GM21619 (cell line): ENCODE measurements around the gene ARHGAP26.

Source experiments
- ATAC-seq: cut with Tn5 transposase; IDR thresholded peaks from one replicate; pipeline ENCODE4 v1.9.1; 2021; ENCODE audit not compliant: unreplicated experiment

Gene ARHGAP26

DNA sequence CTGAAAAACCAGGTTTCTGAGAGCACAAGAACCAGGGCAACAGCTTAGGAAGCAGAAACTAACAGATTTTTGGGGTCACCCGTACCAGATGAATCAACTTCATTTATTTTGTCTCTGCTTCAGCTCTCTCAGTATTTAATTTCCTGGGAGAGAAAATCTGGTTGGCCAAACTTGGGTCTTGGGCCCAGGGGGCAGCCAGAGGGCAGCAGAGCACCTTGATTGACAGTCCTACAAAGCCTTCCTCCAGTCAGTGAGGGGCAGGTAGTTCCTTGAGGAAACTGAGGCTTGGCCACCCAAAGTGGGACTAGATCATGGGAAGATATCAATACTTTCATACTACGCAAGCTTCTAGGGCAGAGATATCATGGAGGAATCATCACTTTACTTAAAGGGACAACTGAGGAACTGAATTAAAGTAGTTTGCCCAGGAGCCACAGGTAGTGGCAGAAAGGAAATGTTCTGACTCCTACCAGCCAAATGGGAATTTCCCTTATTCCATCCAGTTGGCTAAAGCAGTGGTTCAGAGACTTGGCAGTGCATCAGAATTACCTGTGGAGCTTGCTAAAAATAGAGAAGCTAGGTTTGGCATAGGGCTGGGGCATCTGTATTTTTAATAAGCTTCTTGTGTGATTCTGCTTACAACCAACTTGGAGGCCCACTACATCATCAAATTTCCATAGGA, 21.5 kb upstream of the ARHGAP26 start:
- no peak for ATAC-seq

DNA sequence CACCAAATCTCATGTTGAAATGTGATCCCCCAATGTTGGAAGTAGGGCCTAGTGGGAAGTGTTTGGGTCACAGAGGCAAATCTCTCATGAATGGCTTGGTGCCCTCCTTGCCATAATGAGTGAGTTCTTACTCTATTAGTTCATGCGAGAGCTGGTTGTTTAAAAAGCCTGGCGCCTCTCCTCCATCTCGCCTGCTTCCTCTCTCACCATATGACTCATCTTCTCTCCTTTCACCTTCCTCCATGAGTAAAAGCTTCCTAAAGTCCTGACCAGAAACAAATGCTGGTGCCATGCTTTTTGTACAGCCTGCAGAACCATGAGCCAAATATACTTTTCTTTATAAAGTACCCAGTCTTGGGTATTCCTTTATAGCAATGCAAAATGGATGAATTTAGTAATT, 20.9 kb upstream of the ARHGAP26 start:
- no peak for ATAC-seq

DNA sequence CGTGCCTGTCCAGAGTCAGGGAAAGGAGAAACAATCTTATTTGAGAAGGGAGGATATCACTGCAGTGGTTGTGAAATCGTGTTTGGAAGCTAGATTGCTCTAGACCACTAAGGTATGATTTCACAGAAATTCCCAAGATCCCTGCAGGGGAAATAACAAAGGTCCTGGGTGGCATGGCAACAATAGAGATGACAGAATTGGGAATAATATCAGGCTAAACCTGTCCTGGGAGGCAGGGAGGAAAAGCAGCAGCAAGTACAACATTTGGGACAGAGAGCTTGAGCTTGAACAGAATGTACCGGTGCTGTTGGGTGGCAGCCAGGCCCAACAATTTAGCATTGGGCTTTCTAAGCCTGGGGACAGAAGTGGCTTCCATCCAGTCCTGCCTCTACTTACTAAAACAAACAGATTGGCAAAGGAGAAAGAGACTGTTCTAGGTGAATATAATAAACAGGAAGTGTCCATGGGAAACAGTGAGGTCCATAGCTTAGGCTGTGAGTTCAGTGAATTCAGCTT, 17.0 kb upstream of the ARHGAP26 start:
- ATAC-seq, result no peak

DNA sequence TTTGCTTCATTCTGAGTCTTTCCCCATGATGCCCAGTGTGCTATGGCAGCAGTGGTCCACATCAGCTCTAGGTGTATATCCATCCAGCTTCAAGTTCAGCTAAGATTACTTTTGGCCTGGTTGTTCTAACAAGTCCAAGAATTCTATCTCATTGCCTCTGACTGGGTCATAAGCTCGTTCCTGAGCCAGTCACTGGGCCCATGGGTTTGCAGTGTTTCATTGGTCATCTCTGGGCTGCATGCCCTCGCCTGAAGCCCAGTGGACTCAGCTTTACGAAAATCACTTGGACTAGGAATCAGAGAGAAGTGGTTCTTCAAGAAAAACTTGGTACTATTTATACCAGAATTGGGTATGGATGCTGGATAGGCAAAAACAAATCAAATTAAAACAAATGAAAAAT, 16.1 kb upstream of the ARHGAP26 start:
- no peak for ATAC-seq

DNA sequence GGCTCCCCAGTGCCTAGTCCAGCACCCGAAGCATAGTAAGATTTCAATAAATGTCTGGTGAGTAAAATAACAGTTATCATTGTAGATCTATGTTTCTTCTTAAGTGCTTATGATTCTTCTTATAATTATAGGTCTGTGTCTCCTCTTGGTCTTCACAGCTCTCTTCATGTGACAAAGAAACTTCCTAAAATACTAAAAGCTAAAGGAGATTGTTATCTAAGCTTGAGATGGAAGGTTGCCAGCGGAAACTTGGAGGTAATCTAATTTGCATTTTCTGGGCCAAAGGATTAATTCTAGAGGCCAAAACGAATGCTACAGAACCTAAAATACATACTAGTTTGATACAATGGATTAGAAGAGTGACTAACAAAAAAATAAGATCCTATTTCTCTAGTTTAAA, 13.6 kb upstream of the ARHGAP26 start:
- ATAC-seq, result no peak

DNA sequence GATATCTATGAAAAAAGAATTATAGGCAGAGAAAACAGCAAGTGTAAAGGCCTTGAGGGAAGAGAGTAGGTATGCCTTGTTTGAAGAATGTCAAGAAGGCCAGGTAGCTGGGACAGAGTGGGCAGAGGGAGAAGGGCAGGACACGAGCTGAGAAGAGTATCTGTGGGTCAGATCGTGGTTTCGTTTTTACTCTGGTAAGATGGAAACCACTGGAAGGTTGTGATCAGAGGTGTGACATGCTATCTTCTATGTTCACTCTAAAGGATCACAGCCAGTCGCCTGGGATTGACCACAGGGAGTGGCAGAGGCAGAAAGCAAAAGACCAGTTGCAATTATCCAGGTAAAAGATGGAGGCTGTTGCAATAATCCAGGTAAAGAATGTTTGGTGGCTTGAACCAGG, 12.6 kb upstream of the ARHGAP26 start:
- no peak for ATAC-seq

DNA sequence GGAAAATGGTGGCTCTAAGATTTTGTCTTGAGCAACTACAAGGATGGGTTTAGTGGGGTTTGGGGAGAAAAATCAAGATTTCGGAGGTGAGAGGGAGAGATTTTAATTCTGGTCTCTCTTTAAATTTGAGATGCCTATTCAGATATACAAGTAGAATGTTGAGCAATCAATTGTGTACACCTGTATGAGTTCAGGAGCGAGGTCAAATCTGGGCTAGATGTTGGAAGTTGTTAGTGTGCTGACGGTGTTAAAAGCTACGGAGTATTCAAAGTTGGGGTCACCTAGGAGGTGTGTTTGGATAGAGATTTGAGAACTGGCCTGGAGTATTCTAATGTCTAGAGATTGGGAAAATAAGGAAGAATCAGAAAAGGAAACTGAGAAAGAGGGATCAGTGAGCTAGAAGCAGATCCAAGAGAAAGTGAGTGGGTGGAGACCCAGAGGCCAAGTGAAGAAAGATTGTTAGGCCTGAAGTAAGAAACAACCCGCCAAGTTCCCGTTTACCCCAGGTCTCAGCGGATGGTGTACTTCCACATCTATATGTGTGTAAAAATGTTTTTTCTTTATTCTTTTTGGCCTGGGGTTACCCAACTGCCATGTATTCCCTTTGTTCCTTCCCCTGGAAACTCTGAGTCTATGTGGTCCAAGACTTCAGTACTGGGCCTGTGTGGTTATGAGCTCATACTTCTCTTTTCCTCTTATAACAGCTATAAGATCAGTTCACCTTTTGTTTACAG, 11.9 kb upstream of the ARHGAP26 start:
- no peak for ATAC-seq

DNA sequence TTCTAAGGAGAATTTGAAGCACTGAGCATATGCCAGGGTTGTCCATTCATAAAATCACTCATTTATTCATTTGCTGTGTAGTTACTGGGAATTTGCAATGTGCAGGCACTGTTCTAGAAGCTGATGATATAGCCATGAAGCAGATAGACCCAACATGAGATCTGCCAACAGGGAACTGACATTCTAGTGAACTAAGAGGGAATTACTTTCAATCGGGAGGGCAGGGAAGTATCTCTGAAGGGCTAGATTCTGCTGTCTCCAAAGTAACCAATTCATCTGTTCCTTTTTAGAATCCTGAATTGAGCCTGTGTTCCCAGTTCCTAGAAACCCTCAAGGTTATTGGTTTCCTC, 11.4 kb upstream of the ARHGAP26 start:
- ATAC-seq, result no peak

DNA sequence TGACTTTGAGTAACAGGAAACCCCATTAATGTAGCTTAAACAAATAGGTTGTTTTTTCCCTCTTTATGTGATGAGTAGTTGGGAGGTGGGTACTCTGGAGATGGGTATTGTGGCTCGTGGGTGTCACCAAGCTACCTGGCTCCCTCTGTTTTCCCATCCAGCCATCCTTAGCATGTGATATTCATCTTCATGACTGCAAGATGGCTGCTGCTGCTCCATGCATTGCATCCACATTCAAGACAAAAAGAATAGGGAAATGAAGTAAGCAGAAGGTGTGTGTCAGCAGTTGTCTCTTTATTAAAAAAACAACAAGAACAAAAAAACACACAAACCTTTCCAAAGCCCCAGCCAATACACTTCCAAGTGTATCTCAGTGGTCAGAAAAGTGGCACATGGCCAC, 6.5 kb upstream of the ARHGAP26 start:
- ATAC-seq, result no peak

DNA sequence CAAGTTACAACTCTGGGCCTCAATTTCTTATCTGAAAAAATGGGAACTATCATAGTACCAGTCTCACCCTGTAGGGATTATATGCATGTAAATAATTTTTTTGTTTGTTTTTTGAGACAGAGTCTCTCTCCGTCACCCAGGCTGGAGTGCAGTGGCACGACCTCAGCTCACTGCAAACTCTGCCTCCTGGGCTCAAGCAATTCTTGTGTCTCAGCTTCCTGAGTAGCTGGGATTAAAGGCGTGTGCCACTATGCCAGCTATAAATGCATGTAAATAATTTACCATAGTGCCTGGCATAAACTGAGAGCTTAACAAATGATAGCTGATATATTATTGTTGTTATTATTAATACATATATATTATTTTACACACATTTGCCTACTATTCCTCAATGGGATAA, 3.0 kb upstream of the ARHGAP26 start:
- ATAC-seq, result no peak

DNA sequence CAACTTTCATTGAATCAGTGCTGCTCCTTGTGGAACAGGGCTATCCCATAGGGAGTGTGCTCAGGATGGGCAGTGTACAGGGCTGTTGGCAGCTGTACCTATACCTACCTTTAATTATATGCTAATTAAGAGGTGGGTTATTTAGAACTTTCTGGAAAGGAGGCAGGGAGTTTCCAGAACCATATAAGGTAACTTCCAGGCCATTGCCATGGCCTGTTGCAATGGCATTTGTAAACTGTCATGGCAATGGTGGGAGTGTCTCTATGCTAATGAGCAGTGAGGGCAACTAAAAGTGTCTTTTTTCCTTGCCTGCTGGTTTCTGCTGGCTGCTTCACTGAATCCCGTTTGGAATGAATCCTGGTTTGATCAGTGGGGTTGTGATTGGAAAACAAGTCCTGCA, 2.3 kb upstream of the ARHGAP26 start:
- no peak for ATAC-seq

DNA sequence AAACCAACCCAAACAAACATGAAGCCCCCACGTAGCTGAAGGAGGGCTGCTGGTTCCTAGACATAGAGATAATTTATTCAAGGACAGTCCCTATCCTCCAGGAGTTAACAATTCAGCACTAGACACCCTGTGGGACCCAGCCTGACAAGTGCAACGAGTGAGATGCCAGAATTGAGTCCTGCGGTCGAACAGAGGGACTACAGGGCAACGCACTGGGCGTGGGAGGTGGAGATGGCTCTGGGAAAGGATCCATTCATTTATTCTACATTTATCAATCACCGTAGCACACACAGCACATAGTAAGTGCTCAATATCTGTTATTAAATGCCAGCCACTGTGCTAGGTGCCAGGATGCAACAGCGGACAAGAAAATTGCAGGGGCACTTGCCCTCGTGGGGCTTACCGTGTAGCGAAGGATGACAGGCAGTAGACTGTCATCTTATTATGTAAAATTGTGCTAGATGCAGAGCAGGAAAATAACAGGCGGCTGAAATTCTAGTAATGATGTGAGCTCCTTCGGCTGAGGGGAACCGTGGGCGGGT, 855 bp upstream of the ARHGAP26 start:
- ATAC-seq, result no peak

DNA sequence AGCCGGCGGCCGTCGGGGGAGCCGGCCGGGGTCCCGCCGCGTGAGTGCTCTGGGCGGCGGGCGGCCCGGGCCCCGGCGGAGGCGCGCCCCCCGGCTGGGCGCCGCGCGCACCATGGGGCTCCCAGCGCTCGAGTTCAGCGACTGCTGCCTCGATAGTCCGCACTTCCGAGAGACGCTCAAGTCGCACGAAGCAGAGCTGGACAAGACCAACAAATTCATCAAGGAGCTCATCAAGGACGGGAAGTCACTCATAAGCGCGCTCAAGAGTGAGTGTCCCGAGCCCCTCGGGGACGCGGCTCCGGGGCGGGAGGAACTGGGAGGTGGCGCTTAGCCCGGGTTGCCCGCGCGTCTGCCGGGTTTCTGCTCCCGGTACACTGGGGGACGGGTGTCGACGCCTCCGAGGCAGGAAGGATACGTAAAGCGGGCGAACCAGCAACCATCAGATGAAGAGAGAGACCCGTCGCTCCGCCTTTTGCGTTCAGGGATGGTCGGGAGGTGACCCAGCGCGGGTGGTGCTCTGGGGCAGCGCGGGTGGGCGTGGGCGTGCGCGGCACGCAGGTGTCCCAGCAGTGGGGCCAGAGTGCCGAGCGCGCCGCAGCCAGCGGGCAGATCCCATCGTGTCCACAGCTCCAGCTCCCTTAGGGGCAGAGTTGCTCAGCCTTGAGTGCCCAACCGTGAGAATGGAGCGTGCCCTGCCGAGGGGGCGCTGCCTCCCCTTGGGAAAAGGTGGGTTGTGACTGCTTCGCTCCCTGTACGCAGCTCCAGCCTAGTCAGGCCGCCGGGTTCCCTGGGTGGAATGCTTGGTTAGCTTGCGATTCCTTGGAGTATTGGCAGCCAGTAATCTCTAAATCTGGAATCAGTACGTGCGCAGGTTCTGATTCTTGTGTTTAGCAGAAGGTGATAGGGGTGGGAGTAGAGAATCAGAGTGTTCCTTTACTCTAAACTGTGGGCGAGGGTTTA, 753 bp downstream of the ARHGAP26 start:
- peak; percentile 22 for ATAC-seq

DNA sequence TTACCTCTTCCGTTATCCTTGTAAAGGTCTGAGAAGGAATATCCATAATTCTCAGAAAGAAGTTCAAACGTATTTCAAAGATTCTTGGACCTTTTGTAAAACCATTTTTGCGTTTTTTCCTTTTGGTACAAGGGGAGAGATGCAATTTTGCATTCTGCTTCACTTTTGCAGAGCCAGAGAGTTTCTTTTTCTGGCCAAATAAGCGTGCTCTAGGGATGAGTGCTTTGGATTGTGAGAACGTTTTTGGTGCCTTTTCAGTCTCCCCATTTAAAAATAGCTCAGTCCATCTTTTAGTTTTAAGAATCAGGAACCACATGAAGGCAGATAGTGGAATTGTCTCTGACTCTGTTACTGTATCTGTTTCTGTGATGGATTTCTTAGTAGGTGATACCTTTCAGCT, 1.5 kb downstream of the ARHGAP26 start:
- ATAC-seq, result no peak

DNA sequence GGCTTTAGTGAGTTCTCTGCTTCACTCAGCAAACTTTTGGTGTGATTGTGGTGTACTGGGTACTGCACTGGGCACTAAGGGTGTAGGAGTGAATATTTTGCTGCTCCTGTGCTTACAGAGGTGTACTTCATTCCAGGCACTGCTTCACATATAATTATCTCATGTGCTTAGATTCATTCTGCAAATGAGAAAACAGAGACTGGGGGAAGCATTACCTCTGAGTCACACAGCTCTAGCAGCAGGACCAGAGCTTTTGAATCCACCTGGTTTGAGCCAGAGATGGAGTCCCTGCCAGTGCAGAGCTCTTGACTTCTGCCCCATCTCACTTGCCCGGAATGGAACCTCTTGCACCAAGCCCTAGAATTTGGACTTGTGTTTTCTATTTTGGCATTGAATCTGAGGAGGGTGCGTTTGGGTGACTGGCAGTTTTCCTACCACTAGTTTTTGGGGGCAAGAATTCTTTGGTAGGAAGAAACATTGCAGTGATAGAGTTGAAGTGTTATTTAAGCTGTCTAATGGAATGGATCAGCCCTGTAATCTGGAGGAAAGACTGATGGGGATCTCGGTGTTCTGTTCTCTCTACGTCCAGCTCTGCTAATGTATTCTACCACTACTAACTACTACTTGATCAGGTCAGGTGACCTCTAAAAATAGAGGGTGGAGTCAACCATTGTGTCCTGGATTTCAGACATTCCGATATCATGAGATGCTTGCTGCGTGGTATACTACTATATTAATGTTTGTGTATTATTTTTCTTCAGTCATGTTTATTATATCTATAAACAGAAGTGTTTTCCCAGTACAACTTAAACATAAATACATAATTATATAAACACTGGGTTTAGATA, 2.5 kb downstream of the ARHGAP26 start:
- ATAC-seq, result no peak

DNA sequence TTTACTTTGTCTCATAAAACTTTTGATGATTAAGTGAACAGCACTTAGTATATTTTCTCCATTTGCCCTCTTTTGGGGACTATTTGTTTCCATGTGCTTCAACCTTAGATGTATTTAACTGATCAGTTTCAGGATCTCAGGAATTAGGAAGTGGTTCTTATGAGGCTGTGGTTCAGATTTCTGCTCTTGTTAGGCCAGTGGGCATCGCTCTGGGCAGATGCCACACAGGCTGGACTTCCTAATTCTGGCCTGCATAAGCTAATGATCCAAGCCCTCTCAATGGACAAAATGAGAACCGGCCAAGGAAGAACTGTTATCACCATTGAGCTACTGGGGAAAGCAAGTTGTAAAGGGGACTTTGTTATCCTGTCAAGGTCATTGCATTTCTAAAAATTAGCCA, 6.9 kb downstream of the ARHGAP26 start:
- no peak for ATAC-seq

DNA sequence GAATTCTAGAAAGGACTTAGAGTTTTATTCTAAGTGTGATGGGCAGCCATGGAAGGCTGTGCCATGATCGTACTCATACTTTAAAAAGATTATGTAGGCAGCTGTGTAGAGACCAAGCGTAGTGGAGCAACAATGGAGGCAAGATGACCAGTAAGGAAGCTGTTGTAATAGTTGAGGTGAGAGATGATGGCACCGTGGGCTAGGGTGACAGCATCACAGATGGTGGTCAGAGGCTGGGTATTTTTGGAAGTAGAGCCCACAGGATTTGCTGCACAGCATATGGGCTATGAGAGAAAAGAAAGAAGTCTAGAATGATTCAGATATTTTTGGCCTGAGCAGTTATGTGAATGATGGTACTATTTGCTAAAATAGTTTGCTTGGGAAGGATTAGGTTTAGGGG, 7.7 kb downstream of the ARHGAP26 start:
- ATAC-seq, result no peak

DNA sequence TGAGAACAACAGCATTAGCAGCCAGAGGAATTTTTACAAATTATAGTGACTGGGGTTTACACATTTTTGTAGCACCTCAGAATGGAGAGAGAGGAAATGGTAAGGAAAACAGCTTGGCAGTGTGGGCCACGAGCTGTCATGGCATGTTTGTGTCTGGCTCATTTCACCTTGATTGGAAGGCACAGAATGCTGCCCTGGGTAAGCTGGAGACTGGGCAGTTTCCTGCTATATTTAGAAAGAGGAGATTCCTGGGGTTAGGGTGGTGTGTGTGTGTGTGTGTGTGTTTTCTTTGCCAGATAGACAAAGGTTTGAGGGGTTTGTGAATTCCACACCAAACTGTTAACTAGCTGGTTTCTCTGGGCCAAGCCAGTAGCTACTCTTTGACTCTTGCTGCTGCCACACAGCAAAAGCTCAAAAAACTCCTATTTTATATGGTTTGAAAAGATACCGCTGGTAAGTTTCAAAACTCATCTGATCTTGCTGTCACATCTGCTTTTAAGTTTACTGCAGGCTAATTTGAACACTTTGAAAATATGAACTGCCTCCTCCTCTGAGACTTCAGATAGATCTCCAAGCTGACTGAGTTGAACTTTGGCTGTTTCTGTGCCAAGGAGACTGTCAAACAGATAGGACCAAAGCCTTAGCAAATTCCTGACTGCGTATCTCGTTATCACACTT, 9.1 kb downstream of the ARHGAP26 start:
- no peak for ATAC-seq

DNA sequence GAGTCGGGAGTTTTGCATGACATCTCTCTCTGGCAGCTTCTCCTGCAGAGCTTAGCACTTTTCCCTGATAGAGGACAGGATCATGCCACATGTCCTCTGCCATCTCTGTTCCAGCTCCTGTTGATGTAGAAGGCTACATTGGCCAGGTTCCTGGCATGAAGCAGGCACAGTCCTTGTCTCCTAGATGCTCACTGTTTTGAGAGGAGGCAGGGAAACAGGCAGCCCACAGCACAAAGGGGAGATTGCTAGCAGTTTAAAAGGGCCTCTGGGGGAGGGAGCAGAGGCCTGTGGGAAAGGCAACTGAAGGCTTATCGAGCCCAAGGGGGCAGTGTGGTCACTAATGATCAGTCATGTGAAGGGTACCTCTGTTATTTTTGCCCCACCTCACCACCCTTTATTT, 10.7 kb downstream of the ARHGAP26 start:
- ATAC-seq, result no peak

DNA sequence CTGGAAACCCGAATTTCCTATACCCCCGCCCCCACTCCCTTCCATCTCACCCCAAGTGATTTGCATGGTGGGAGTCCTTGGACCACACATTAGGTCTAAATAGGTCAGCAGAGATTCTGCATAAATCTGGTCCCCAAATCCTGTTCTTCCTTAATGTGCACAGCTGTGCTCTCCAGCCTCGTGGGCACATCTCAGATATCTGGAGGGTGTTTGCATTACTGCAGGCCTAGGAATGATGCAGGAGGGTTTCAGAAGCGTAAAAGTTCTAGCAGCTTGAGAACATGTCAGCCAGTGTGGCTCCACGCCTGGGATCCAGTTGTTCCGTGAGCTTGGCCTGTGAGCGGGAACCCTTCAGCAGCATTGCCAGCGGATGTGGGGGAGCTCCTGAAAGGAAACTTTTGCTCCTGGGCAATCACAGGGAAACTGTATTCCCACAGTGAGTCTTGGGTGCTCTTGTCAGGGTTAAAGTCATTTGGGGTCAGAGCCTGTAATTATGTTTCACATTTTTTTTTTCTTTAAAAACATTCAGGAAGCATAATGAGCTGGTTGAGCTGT, 12.9 kb downstream of the ARHGAP26 start:
- ATAC-seq, result peak; percentile 5
